Measurements from ENCODE around the gene RIMS1. TPM values are rescaled to one million over a fixed set of nuclear protein-coding genes. Genes with fewer than 3 reads are reported as not detected.

The RIMS1 gene
- total and polyA plus RNA-seq, 2 donors (not counting 1 experiment from before 2014, with no cell fraction given) = not detected

DNA sequence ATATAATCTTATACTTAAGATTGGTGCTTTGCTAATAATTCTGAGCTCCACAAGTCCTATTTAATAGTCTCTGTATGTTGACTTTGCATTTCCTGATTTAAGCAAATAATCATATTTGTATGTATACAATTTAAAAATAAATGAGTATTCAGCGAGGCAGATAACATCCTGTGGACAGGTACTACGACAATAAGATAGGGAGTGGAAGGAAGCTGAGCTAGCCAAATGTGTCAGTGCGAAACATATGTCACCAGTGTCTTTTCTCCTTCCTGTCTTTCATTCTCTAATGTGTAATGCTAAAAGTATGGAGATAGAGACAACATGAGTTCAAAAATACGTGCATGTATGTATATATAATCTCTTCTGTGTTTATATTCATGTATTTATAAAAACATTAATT, 375.9 kb downstream of the RIMS1 start:
- Mint-ChIP-seq H3K27ac (no peak overlapping the region), H3K4me1 (no peaks in the 10 kb centered on the region), H3K27me3 (no peaks in the 10 kb centered on the region), H3K4me3 (no peak overlapping the region), H3K9me3 (ENCODE audit: insufficient read depth) (no peaks in the 10 kb centered on the region)
- no peaks in the 10 kb centered on the region for H4K20me1 ChIP-seq (ENCODE audit: control insufficient read depth, insufficient read depth, low read length, poor library complexity, severe bottlenecking)
- H3K4me1 ChIP-seq (ENCODE audit: control insufficient read depth in 2 of 2, insufficient read depth in 2 of 2, low read length in 2 of 2) = no peaks in the 10 kb centered on the region
- intact Hi-C loops (cut with micrococcal nuclease) = no loop called here
- H3K4me3 ChIP-seq (ENCODE audit: control extremely low read depth in 1 of 5, extremely low read depth in 1 of 5, insufficient read depth in 1 of 5, low read depth in 2 of 5, low read length in 4 of 5) = no peak overlapping the region
- DNase-seq (no peak), ATAC-seq (ENCODE audit: low read depth) (no peak)
- H3K36me3 ChIP-seq (replicated peaks in 1 of 2; ENCODE audit: control extremely low read depth in 1 of 2, control insufficient read depth in 1 of 2, extremely low read depth in 1 of 2, insufficient read depth in 2 of 2, low read length in 1 of 2) = no peaks in the 10 kb centered on the region
- H3K79me2 ChIP-seq (ENCODE audit: control insufficient read depth, insufficient read depth, low read length) = no peaks in the 10 kb centered on the region
- no peak overlapping the region for H3K4me2 ChIP-seq (replicated peaks; ENCODE audit: low read depth, low read length, poor library complexity, severe bottlenecking)
- no peak overlapping the region for H3K9ac ChIP-seq (ENCODE audit: low read length)
- ChIA-PET CTCF (no interaction called here), POLR2A (no interaction called here)
- no CpG with 5 or more reads among the region's 4 CpGs for WGBS (ENCODE audit: insufficient coverage)
- no peaks in the 10 kb centered on the region for H3K9me3 ChIP-seq (ENCODE audit: control extremely low read depth in 1 of 3, control insufficient read depth in 2 of 3, insufficient read depth in 1 of 3, low read length in 2 of 3)
- no peak overlapping the region for H3K27ac ChIP-seq (ENCODE audit: low read length in 2 of 2)
- no peak for TF ChIP-seq EZH2 (IDR thresholded peaks at IDR 0.05; ENCODE audit: borderline replicate concordance, insufficient read depth, low read depth, low read length, poor library complexity, severe bottlenecking)
- TF ChIP-seq, protein P1, sequence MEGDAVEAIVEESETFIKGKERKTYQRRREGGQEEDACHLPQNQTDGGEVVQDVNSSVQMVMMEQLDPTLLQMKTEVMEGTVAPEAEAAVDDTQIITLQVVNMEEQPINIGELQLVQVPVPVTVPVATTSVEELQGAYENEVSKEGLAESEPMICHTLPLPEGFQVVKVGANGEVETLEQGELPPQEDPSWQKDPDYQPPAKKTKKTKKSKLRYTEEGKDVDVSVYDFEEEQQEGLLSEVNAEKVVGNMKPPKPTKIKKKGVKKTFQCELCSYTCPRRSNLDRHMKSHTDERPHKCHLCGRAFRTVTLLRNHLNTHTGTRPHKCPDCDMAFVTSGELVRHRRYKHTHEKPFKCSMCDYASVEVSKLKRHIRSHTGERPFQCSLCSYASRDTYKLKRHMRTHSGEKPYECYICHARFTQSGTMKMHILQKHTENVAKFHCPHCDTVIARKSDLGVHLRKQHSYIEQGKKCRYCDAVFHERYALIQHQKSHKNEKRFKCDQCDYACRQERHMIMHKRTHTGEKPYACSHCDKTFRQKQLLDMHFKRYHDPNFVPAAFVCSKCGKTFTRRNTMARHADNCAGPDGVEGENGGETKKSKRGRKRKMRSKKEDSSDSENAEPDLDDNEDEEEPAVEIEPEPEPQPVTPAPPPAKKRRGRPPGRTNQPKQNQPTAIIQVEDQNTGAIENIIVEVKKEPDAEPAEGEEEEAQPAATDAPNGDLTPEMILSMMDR (IDR thresholded peaks at IDR 0.05) = no peak
- H3K27me3 ChIP-seq (replicated peaks in 1 of 4; ENCODE audit: control extremely low read depth in 1 of 4, control insufficient read depth in 3 of 4, insufficient read depth in 4 of 4, low read length in 3 of 4) = peaks cover 0 to 2% (median 0%) of the 10 kb centered on the region in 4 experiments
- no peak overlapping the region for H2AFZ ChIP-seq (ENCODE audit: insufficient read depth, low read depth, low read length, poor library complexity, severe bottlenecking)

DNA sequence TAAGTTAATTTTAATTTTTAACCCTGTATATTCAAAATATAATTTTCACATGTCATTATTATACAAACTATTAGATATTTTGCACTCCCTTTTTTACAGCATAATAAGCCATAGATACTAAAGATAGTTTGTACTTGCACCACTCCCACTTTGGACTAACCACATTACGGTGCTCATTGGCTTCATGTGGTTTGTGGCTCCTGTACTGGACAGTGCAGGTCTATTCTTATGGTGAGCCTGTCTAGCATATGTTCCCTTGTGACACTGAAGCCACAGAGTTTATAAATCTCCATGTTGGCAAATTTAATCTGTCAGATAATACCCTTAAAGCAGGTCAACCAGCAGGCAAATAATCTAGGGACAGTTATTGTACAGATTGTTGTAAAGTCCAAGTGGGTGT, 381.1 kb downstream of the RIMS1 start:
- ChIA-PET POLR2A (no interaction called here), CTCF (no interaction called here)
- no peaks in the 10 kb centered on the region for H3K9me3 ChIP-seq (ENCODE audit: control extremely low read depth in 1 of 3, control insufficient read depth in 2 of 3, insufficient read depth in 1 of 3, low read length in 2 of 3)
- Mint-ChIP-seq H3K9me3 (ENCODE audit: insufficient read depth) (no peaks in the 10 kb centered on the region), H3K4me3 (no peak overlapping the region), H3K4me1 (no peaks in the 10 kb centered on the region), H3K27me3 (peaks cover 10% of the 10 kb centered on the region), H3K27ac (no peak overlapping the region)
- H3K4me2 ChIP-seq (replicated peaks; ENCODE audit: low read depth, low read length, poor library complexity, severe bottlenecking) = no peak overlapping the region
- no CpG with 5 or more reads among the region's 1 CpG for WGBS (ENCODE audit: insufficient coverage)
- H4K20me1 ChIP-seq (ENCODE audit: control insufficient read depth, insufficient read depth, low read length, poor library complexity, severe bottlenecking) = no peaks in the 10 kb centered on the region
- no peaks in the 10 kb centered on the region for H3K27me3 ChIP-seq (replicated peaks in 1 of 4; ENCODE audit: control extremely low read depth in 1 of 4, control insufficient read depth in 3 of 4, insufficient read depth in 4 of 4, low read length in 3 of 4)
- no peak overlapping the region for H3K27ac ChIP-seq (ENCODE audit: low read length in 2 of 2)
- ATAC-seq (ENCODE audit: low read depth) = no peak
- no peaks in the 10 kb centered on the region for H3K4me1 ChIP-seq (ENCODE audit: control insufficient read depth in 2 of 2, insufficient read depth in 2 of 2, low read length in 2 of 2)
- no peak overlapping the region for H2AFZ ChIP-seq (ENCODE audit: insufficient read depth, low read depth, low read length, poor library complexity, severe bottlenecking)
- H3K79me2 ChIP-seq (ENCODE audit: control insufficient read depth, insufficient read depth, low read length) = no peaks in the 10 kb centered on the region
- no peaks in the 10 kb centered on the region for H3K36me3 ChIP-seq (replicated peaks in 1 of 2; ENCODE audit: control extremely low read depth in 1 of 2, control insufficient read depth in 1 of 2, extremely low read depth in 1 of 2, insufficient read depth in 2 of 2, low read length in 1 of 2)
- H3K9ac ChIP-seq (ENCODE audit: low read length) = no peak overlapping the region
- TF ChIP-seq EZH2 (IDR thresholded peaks at IDR 0.05; ENCODE audit: borderline replicate concordance, insufficient read depth, low read depth, low read length, poor library complexity, severe bottlenecking) = no peak
- TF ChIP-seq, protein P1 (IDR thresholded peaks at IDR 0.05) = no peak
- no peak overlapping the region for H3K4me3 ChIP-seq (ENCODE audit: control extremely low read depth in 1 of 5, extremely low read depth in 1 of 5, insufficient read depth in 1 of 5, low read depth in 2 of 5, low read length in 4 of 5)
- DNase-seq = no peak
- intact Hi-C loops (cut with micrococcal nuclease) = no loop called here

Data from B cell (primary cell).